HG02970 (cell line): ENCODE results near the gene ABCA2.
"Not testable (repeated sequence)": the region's sequence is repeated elsewhere in the genome, so short reads cannot be mapped to it uniquely, and the experiment has no call there.

ENCODE experiments used
- ATAC-seq: cut with Tn5 transposase; IDR thresholded peaks from one replicate; pipeline ENCODE4 v1.9.1; 2021; ENCODE audit warnings: mild to moderate bottlenecking, moderate library complexity, moderate number of reproducible peaks; ENCODE audit not compliant: unreplicated experiment, low FRiP score

Gene ABCA2

GRCh38 chr9:137048655-137049543 lies 20.9 kb upstream of the ABCA2 start:
- no peak for ATAC-seq

- ATAC-seq = no peak
Measured at GRCh38 chr9:137046088-137046787, 18.2 kb upstream of the ABCA2 start, which contains the start of gene NPDC1. Gene NPDC1, minus strand, starts transcription at chr9:137046177. Its CDS starts 188 bp downstream, at chr9:137045989.

GRCh38 chr9:137045294-137046087 lies 17.5 kb upstream of the ABCA2 start:
- ATAC-seq = no peak

GRCh38 chr9:137044502-137045177 lies 16.6 kb upstream of the ABCA2 start:
- no peak for ATAC-seq

GRCh38 chr9:137044037-137044436 lies 16.0 kb upstream of the ABCA2 start:
- ATAC-seq = no peak

GRCh38 chr9:137042751-137043727 lies 15.0 kb upstream of the ABCA2 start:
- ATAC-seq = no peak

- no peak for ATAC-seq
Measured at GRCh38 chr9:137041124-137041523, 13.1 kb upstream of the ABCA2 start.

- no peak for ATAC-seq
Measured at GRCh38 chr9:137040568-137040967, 12.5 kb upstream of the ABCA2 start.

GRCh38 chr9:137039611-137040366 lies 11.8 kb upstream of the ABCA2 start:
- no peak for ATAC-seq

GRCh38 chr9:137038916-137039315 lies 10.9 kb upstream of the ABCA2 start:
- ATAC-seq = no peak

GRCh38 chr9:137037483-137037882 lies 9.4 kb upstream of the ABCA2 start:
- no peak for ATAC-seq

- ATAC-seq = no peak
Measured at GRCh38 chr9:137037035-137037434, 9.0 kb upstream of the ABCA2 start.

GRCh38 chr9:137035937-137036336 lies 7.9 kb upstream of the ABCA2 start:
- ATAC-seq = no peak

GRCh38 chr9:137035507-137035834 lies 7.4 kb upstream of the ABCA2 start:
- no peak for ATAC-seq

- ATAC-seq = no peak
Measured at GRCh38 chr9:137034709-137035506, 6.9 kb upstream of the ABCA2 start.

GRCh38 chr9:137034039-137034708 lies 6.1 kb upstream of the ABCA2 start:
- ATAC-seq = no peak

- not testable (repeated sequence) for ATAC-seq
Measured at GRCh38 chr9:137033481-137033880, 5.4 kb upstream of the ABCA2 start.
